Upper lobe of left lung (tissue), 4 donors: Measurements from ENCODE around the gene TAS1R3.

Experiments
- CTCF ChIP-seq, 6 experiments: fragments of 450-650 bp in 4 of 6; fragments of 200-600 bp in 2 of 6; sonication (generic) in 2 of 6; IDR thresholded peaks; one replicate each; pipeline ENCODE4 v1.5.1; 2016 to 2019; ENCODE audit warnings: antibody characterized with exemption in 6 of 6
- EP300 ChIP-seq, 4 donors: sonication (generic); formaldehyde crosslinking; IDR thresholded peaks; one replicate each; pipeline ENCODE4 v1.5.1; 2017; ENCODE audit warnings: antibody characterized with exemption in 4 of 4, control low read depth in 2 of 4

GRCh38 chr1:1365875-1366698 is 35.0 kb downstream of the TAS1R3 start:
- no peak for TF ChIP-seq CTCF (IDR thresholded peaks at IDR 0.05)
- TF ChIP-seq EP300 (IDR thresholded peaks at IDR 0.05) = no peak
